Skeletal muscle tissue (tissue), 5 donors: ENCODE results near the gene CHST4. TPM values are rescaled to one million over a fixed set of nuclear protein-coding genes. Genes with fewer than 3 reads are reported as not detected.
"Not testable (repeated sequence)": the region's sequence is repeated elsewhere in the genome, so short reads cannot be mapped to it uniquely, and the experiment has no call there.

Source experiments
- H3K27ac ChIP-seq: one replicate; pipeline ENCODE4 v1.7.0; 2013; ENCODE audit warnings: mild to moderate bottlenecking, low read depth, low read length, inconsistent platforms
- H3K27me3 ChIP-seq, 3 donors: one replicate each; pipeline ENCODE4 v1.7.0; 2013; ENCODE audit warnings: low read length in 3 of 3; ENCODE audit not compliant: control insufficient read depth in 3 of 3, insufficient read depth in 3 of 3
- H3K36me3 ChIP-seq, 3 donors: one replicate each; pipeline ENCODE4 v1.7.0; 2013; ENCODE audit warnings: low read length in 3 of 3; ENCODE audit not compliant: control insufficient read depth in 3 of 3, insufficient read depth in 3 of 3
- H3K4me1 ChIP-seq, 3 donors: one replicate each; pipeline ENCODE4 v1.7.0; 2013; ENCODE audit warnings: low read length in 3 of 3, mild to moderate bottlenecking in 3 of 3; ENCODE audit not compliant: control insufficient read depth in 3 of 3, insufficient read depth in 3 of 3
- H3K4me3 ChIP-seq, 3 donors: one replicate each; pipeline ENCODE4 v1.7.0; 2013; ENCODE audit warnings: low read length in 3 of 3
- H3K9ac ChIP-seq, 3 donors: one replicate each; pipeline ENCODE4 v1.7.0; 2013; ENCODE audit warnings: low read length in 3 of 3, mild to moderate bottlenecking in 3 of 3, moderate library complexity in 2 of 3, low read depth in 1 of 3
- H3K9me3 ChIP-seq, 3 donors: one replicate each; pipeline ENCODE4 v1.7.0; 2013; ENCODE audit warnings: low read length in 3 of 3; ENCODE audit not compliant: control insufficient read depth in 3 of 3
- small RNA-seq: library from RNA; depleted of rRNA; stranded (forward); fragments of <200 nt; gene quantifications from one replicate; pipeline ENCODE3, GENCODE V24; 2014
- total RNA-seq: library from RNA; depleted of rRNA; stranded (reverse); fragments of >200 nt; gene quantifications from one replicate; pipeline ENCODE4 v1.2.3, GENCODE V29; 2014
- donor health status: Osteomylitis.

Gene CHST4
- total RNA-seq, 1 donor from 2014 or later = not detected

GRCh38 chr16:71576971-71577370 lies 50.7 kb downstream of the CHST4 start, which contains the start of gene TAT:
Gene TAT (minus strand): TSS chr16:71577092. CDS start chr16:71576415, 677 bp downstream.
- peaks cover 0 to 12% (median 0%) of the 10 kb centered on the region in 3 donors for H3K27me3 ChIP-seq
- no peak within 1 kb of the TSS for H3K4me3 ChIP-seq

GRCh38 chr16:71582553-71582848 lies 56.3 kb downstream of the CHST4 start:
- not testable (repeated sequence) for H3K27ac ChIP-seq, H3K4me1 ChIP-seq, H3K9ac ChIP-seq, H3K36me3 ChIP-seq, H3K9me3 ChIP-seq, H3K4me3 ChIP-seq
- H3K27me3 ChIP-seq = peaks cover 0 to 11% (median 0%) of the 10 kb centered on the region in 3 donors

More at GRCh38 chr16:71576971-71577370, 50.7 kb downstream of the CHST4 start, which contains the start of gene TAT:
- no peak within 1 kb of the TSS for H3K27ac ChIP-seq
- H3K4me1 ChIP-seq = no peaks in the 10 kb centered on the region
- no peaks in the 10 kb centered on the region for H3K36me3 ChIP-seq
- H3K9me3 ChIP-seq = no peaks in the 10 kb centered on the region
- H3K9ac ChIP-seq = no peak within 1 kb of the TSS

GRCh38 chr16:71584543-71585317 lies 58.5 kb downstream of the CHST4 start:
- H3K27ac ChIP-seq = no peak overlapping the region
- no peaks in the 10 kb centered on the region for H3K36me3 ChIP-seq
- no peaks in the 10 kb centered on the region for H3K4me1 ChIP-seq
- H3K9ac ChIP-seq = no peak overlapping the region
- no peak overlapping the region for H3K4me3 ChIP-seq
- H3K27me3 ChIP-seq = peaks cover 0 to 8% (median 0%) of the 10 kb centered on the region in 3 donors
- H3K9me3 ChIP-seq = no peaks in the 10 kb centered on the region

GRCh38 chr16:71585318-71585703 lies 59.1 kb downstream of the CHST4 start:
- H3K9me3 ChIP-seq = no peaks in the 10 kb centered on the region
- H3K4me3 ChIP-seq = no peak overlapping the region
- no peak overlapping the region for H3K27ac ChIP-seq
- no peaks in the 10 kb centered on the region for H3K4me1 ChIP-seq
- H3K27me3 ChIP-seq = peaks cover 0 to 5% (median 0%) of the 10 kb centered on the region in 3 donors
- no peaks in the 10 kb centered on the region for H3K36me3 ChIP-seq
- no peak overlapping the region for H3K9ac ChIP-seq

Small RNA genes lying within 50 kb of the gene (small RNA-seq; reads per million reads assigned to genes)
- gene RNU6-1061P = not detected

Other genes starting within 250 kb of the CHST4 start
- 26.1 TPM for gene CMTR2, start 237.0 kb upstream of the CHST4 start, total RNA-seq
- gene CALB2, start 167.7 kb upstream of the CHST4 start, total RNA-seq = 1.0 TPM
- gene TLE7, start 84.4 kb upstream of the CHST4 start, total RNA-seq = not detected
- gene ZNF23, start 64.2 kb upstream of the CHST4 start, total RNA-seq = 5.7 TPM
- 1.0 TPM for gene ZNF19, start 37.1 kb upstream of the CHST4 start, total RNA-seq
- not detected for gene TAT, start 50.7 kb downstream of the CHST4 start, total RNA-seq
- not detected for gene MARVELD3, start 99.8 kb downstream of the CHST4 start, total RNA-seq
- 8.9 TPM for gene PHLPP2, start 198.3 kb downstream of the CHST4 start, total RNA-seq